ENCODE results near the gene ORC4. TPM values are rescaled to one million over a fixed set of nuclear protein-coding genes. Genes with fewer than 3 reads are reported as not detected.

The ORC4 gene
- total RNA-seq (2013): 34.1 TPM
- polyA plus RNA-seq (10 to 100 TPM; 30.2 to 34.0 (median 33.1) TPM), polyA minus RNA-seq (7.3 and 9.5 TPM in 2 replicates), total RNA-seq (6.4 to 25.1 (median 18.6) reads per million in 11 experiments)

GRCh38 chr2:148020111-148021058 lies at the start of gene ORC4:
Gene ORC4, minus strand, starts transcription at chr2:148020737. Its CDS starts 44,779 bp downstream, at chr2:147975958.
- Mint-ChIP-seq H3K27ac (peak within 1 kb of the TSS; percentile 96 to 99 (median 98)), H3K4me3 (peak within 1 kb of the TSS; percentile 100), H3K27me3 (ENCODE audit: low read depth in 3 of 3) (no peaks in the 10 kb centered on the region), H3K9me3 (no peaks in the 10 kb centered on the region), H3K36me3 (peaks cover 0 to 3% of the 10 kb centered on the region in 2 donors), H3K4me1 (peaks cover 43% of the 10 kb centered on the region)
- Histone ChIP-seq H3K4me2 (replicated peaks; ENCODE audit: extremely low read depth, low read length, poor library complexity, severe bottlenecking) (peak within 1 kb of the TSS; percentile 96), H3K36me3 (replicated peaks in 1 of 2; ENCODE audit: control insufficient read depth in 1 of 2, insufficient read depth in 2 of 2, low read length in 2 of 2) (peaks cover 0 to 6% of the 10 kb centered on the region in 2 donors), H4K20me1 (ENCODE audit: insufficient read depth, low read length) (peaks cover 41% of the 10 kb centered on the region), H3K9me3 (replicated peaks in 1 of 2; ENCODE audit: control insufficient read depth in 1 of 2, insufficient read depth in 1 of 2, low read length in 2 of 2) (no peaks in the 10 kb centered on the region), H3K79me2 (ENCODE audit: insufficient read depth, low read length) (peaks cover 96% of the 10 kb centered on the region), H3K4me3 (replicated peaks in 1 of 3; ENCODE audit: low read depth in 2 of 3, low read length in 3 of 3) (peak within 1 kb of the TSS; percentile 67 to 95 (median 72)), H3K27me3 (ENCODE audit: control insufficient read depth in 2 of 2, insufficient read depth in 2 of 2, low read length in 2 of 2) (no peaks in the 10 kb centered on the region), H3K9ac (ENCODE audit: insufficient read depth, low read length, poor library complexity, severe bottlenecking) (peak within 1 kb of the TSS; percentile 87), H3K27ac (ENCODE audit: low read depth in 1 of 2, low read length in 2 of 2) (peak within 1 kb of the TSS; percentile 93 to 98), H2AFZ (ENCODE audit: insufficient read depth, low read depth, low read length, poor library complexity, severe bottlenecking) (peak within 1 kb of the TSS; percentile 97), H3K4me1 (ENCODE audit: control insufficient read depth in 1 of 2, insufficient read depth in 2 of 2, low read length in 2 of 2) (peaks cover 18 to 40% of the 10 kb centered on the region in 2 donors)
- intact Hi-C loops (cut with micrococcal nuclease): loop anchor here in 1 of 2 donors (5.0 kb wide), 1 partner anchor 622 kb away; the partner anchor contains the start of gene EPC2
- under 1% methylated on average over 27 of the region's 52 CpGs for WGBS (ENCODE audit: insufficient coverage)
- peak; percentile 98 to 99 (median 99) for DNase-seq
- TF ChIP-seq CTCF (IDR thresholded peaks at IDR 0.05): no peak

- H3K27me3 ChIP-seq (ENCODE audit: control insufficient read depth in 2 of 2, insufficient read depth in 2 of 2, low read length in 2 of 2): no peaks in the 10 kb centered on the region
- no peak overlapping the region for H2AFZ ChIP-seq (ENCODE audit: insufficient read depth, low read depth, low read length, poor library complexity, severe bottlenecking)
- intact Hi-C loops (cut with micrococcal nuclease): no loop called here
- H3K4me1 ChIP-seq (ENCODE audit: control insufficient read depth in 1 of 2, insufficient read depth in 2 of 2, low read length in 2 of 2): no peaks in the 10 kb centered on the region
- no peaks in the 10 kb centered on the region for H3K9me3 ChIP-seq (replicated peaks in 1 of 2; ENCODE audit: control insufficient read depth in 1 of 2, insufficient read depth in 1 of 2, low read length in 2 of 2)
- no CpG with 5 or more reads among the region's 1 CpG for WGBS (ENCODE audit: insufficient coverage)
- peaks cover 0 to 7% (median 0%) of the 10 kb centered on the region in 7 donors for H3K9me3 Mint-ChIP-seq
- peaks cover 2 to 3% of the 10 kb centered on the region in 2 donors for H3K36me3 Mint-ChIP-seq
- H3K4me2 ChIP-seq (replicated peaks; ENCODE audit: extremely low read depth, low read length, poor library complexity, severe bottlenecking): no peak overlapping the region
- no peaks in the 10 kb centered on the region for H3K36me3 ChIP-seq (replicated peaks in 1 of 2; ENCODE audit: control insufficient read depth in 1 of 2, insufficient read depth in 2 of 2, low read length in 2 of 2)
- H3K4me3 ChIP-seq (replicated peaks in 1 of 3; ENCODE audit: low read depth in 2 of 3, low read length in 3 of 3): no peak overlapping the region
- H4K20me1 ChIP-seq (ENCODE audit: insufficient read depth, low read length): no peaks in the 10 kb centered on the region
- no peak overlapping the region for H3K27ac Mint-ChIP-seq
- no peaks in the 10 kb centered on the region for H3K4me1 Mint-ChIP-seq
- no peak overlapping the region for H3K9ac ChIP-seq (ENCODE audit: insufficient read depth, low read length, poor library complexity, severe bottlenecking)
- no peaks in the 10 kb centered on the region for H3K79me2 ChIP-seq (ENCODE audit: insufficient read depth, low read length)
- no peak overlapping the region for H3K27ac ChIP-seq (ENCODE audit: low read depth in 1 of 2, low read length in 2 of 2)
- DNase-seq: no peak
- H3K27me3 Mint-ChIP-seq (ENCODE audit: low read depth in 3 of 3): peaks cover 0 to 2% (median 0%) of the 10 kb centered on the region in 3 donors
- TF ChIP-seq CTCF (IDR thresholded peaks at IDR 0.05): no peak
- peak overlapping the region in 1 of 2 donors; percentile 16 for H3K4me3 Mint-ChIP-seq
Measured at GRCh38 chr2:148067801-148068200, 47.3 kb upstream of the ORC4 start.

Measured in CD14-positive monocyte (primary cell).